ENCODE data around the gene SORBS1. TPM values are rescaled to one million over a fixed set of nuclear protein-coding genes. Genes with fewer than 3 reads are reported as not detected.

The SORBS1 gene
- total RNA-seq, 1 donor from 2014 or later = 0.77 TPM

GRCh38 chr10:95456516-95456915, 104.7 kb downstream of the SORBS1 start:
- intact Hi-C loops (cut with micrococcal nuclease) = no loop called here
- no peaks in the 10 kb centered on the region for H3K4me1 Mint-ChIP-seq
- no peaks in the 10 kb centered on the region for H3K9me3 Mint-ChIP-seq
- no peak overlapping the region for H3K27ac Mint-ChIP-seq
- DNase-seq = no peak
- peaks cover 17% of the 10 kb centered on the region for H3K27me3 Mint-ChIP-seq
- no peak overlapping the region for H3K4me3 Mint-ChIP-seq
- no peaks in the 10 kb centered on the region for H3K36me3 Mint-ChIP-seq (ENCODE audit: low read depth)

GRCh38 chr10:95454940-95455339, 106.2 kb downstream of the SORBS1 start:
- Mint-ChIP-seq H3K9me3 (no peaks in the 10 kb centered on the region), H3K27me3 (peaks cover 21% of the 10 kb centered on the region), H3K4me3 (no peak overlapping the region), H3K27ac (no peak overlapping the region), H3K36me3 (ENCODE audit: low read depth) (no peaks in the 10 kb centered on the region), H3K4me1 (no peaks in the 10 kb centered on the region)
- DNase-seq = no peak
- intact Hi-C loops (cut with micrococcal nuclease) = no loop called here

DNA sequence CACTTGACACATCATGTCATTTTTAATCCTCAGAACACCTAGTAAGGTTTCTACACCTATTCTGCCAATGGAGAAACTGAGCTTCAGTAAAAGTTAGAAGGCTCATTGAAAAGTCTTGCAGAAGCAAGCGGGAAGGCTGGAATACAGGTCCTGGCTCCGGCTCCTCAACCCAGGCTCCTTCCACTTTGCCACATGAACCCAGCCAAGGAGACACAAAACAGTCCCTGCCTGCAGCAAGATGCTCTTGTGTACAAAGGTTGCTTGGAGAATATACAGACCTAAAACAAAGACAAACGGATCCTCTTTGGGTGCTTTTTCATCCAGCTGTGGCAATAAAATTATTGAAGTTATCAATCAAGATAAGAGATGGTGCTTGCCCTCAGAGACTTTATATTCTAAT, 106.8 kb downstream of the SORBS1 start:
- Mint-ChIP-seq H3K27ac (no peak overlapping the region), H3K4me1 (no peaks in the 10 kb centered on the region), H3K9me3 (no peaks in the 10 kb centered on the region), H3K27me3 (peaks cover 21% of the 10 kb centered on the region), H3K36me3 (ENCODE audit: low read depth) (no peaks in the 10 kb centered on the region), H3K4me3 (no peak overlapping the region)
- DNase-seq = no peak
- intact Hi-C loops (cut with micrococcal nuclease) = no loop called here

DNA sequence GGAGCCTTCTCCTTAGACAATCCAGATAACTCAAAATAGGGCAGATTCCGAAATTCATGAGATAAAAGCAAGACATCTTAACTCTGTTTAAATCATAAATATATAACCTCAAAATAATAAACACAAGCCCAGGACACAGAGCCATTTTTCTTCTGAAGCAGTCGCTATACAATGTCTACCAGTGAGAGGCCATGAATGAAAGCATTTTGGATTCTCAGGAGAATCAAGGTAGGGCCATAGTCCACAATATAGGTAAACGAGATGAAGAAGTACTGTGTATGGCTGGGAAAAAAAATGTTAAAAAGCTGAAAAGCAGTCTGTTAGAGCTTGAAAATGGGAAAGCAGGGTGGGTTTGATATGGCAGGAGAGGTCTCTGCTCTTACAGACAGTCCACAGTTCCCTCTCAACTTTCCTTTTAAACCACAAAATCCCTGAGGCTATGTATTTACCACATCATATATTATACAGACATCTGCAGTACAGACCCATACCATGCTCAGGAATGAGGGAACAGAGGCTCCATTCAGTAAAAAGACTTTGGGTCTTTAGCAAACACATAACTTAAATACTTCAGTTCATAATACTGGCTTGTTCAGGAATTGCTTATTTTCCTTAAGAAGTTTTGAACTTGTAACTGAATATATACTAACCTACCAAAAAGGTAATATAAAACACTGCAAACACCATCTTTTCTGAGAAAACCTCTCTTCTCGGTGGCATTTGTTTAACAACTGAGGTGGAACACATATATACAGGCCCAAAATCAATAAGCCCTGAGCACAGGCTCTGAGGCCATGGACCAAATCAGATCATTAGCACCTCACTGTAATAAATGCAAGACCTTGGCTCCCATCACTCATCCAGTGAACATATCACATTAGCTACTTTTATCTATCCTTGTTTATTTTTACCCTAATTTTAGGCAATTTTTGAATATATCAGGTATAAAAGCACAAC, 109.3 kb downstream of the SORBS1 start:
- Mint-ChIP-seq H3K27me3 (peaks cover 11% of the 10 kb centered on the region), H3K36me3 (ENCODE audit: low read depth) (no peaks in the 10 kb centered on the region), H3K9me3 (no peaks in the 10 kb centered on the region), H3K4me1 (no peaks in the 10 kb centered on the region), H3K4me3 (no peak overlapping the region), H3K27ac (no peak overlapping the region)
- intact Hi-C loops (cut with micrococcal nuclease) = no loop called here
- no peak for DNase-seq

- H3K4me1 Mint-ChIP-seq = no peaks in the 10 kb centered on the region
- intact Hi-C loops (cut with micrococcal nuclease) = no loop called here
- H3K27me3 Mint-ChIP-seq = peaks cover 10% of the 10 kb centered on the region
- no peaks in the 10 kb centered on the region for H3K36me3 Mint-ChIP-seq (ENCODE audit: low read depth)
- H3K27ac Mint-ChIP-seq = no peak overlapping the region
- no peak for DNase-seq
- no peak overlapping the region for H3K4me3 Mint-ChIP-seq
- H3K9me3 Mint-ChIP-seq = no peaks in the 10 kb centered on the region
Observed at GRCh38 chr10:95451150-95451549, 110.0 kb downstream of the SORBS1 start.

DNA sequence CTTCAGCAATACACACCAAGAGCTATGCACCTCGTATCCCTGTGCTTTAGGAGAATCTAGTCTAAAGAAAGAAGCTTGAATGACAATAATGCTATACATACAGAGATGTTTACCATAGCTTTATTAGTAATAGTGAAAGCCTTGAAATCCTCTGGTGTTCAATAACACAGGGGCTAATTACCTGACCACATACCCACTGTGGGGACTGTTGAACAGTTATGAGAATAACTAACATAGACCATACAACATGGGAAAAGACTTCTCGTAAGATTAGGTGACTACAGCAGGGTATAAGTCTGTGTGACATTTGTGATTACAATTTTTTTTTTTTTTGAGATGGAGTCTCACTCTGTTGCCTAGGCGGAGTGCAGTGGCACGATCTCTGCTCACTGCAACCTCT, 111.0 kb downstream of the SORBS1 start:
- peaks cover 2% of the 10 kb centered on the region for H3K4me1 Mint-ChIP-seq
- intact Hi-C loops (cut with micrococcal nuclease) = no loop called here
- no peak overlapping the region for H3K4me3 Mint-ChIP-seq
- no peak for DNase-seq
- no peak overlapping the region for H3K27ac Mint-ChIP-seq
- H3K9me3 Mint-ChIP-seq = no peaks in the 10 kb centered on the region
- H3K36me3 Mint-ChIP-seq (ENCODE audit: low read depth) = no peaks in the 10 kb centered on the region
- H3K27me3 Mint-ChIP-seq = peaks cover 15% of the 10 kb centered on the region

- intact Hi-C loops (cut with micrococcal nuclease) = no loop called here
Observed at GRCh38 chr10:95447685-95448084, 113.5 kb downstream of the SORBS1 start.

DNA sequence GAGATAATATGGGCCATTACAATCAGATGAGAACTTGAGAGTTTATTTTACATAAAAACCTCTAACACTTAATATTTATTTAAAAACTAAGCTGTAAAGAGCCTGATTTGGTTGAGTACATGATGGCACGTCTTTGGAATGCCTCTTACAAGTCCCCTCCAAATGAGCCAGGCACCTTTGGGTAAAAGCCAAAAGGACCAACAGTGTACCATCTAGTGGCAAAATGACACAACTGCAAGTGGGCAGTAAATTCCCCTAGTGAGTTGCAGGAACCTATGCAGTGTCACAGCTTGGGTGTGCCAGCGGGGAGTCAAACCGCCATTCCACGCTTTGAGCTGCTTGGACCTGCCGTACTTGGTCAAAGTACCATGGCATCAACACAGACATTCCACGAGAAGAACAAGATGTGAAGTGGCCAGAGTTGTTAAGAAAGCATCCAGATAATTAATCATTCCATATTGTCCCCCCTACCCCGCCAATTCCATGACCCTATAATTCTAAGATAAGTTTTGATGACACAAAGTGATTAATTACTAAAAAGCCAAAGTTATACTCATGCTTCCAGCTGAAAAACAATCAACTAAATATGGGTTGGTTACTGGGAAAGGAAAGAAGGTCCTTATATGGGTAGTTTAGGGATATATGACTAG, 115.2 kb downstream of the SORBS1 start:
- no peaks in the 10 kb centered on the region for H3K36me3 Mint-ChIP-seq (ENCODE audit: low read depth)
- no peaks in the 10 kb centered on the region for H3K9me3 Mint-ChIP-seq
- DNase-seq = peak; percentile 78
- peaks cover 21% of the 10 kb centered on the region for H3K27me3 Mint-ChIP-seq
- peaks cover 2% of the 10 kb centered on the region for H3K4me1 Mint-ChIP-seq
- intact Hi-C loops (cut with micrococcal nuclease) = loop anchor here (1.0 kb wide), 1 partner anchor 72 kb away; no protein-coding TSS in a partner anchor
- no peak overlapping the region for H3K27ac Mint-ChIP-seq
- no peak overlapping the region for H3K4me3 Mint-ChIP-seq

More at GRCh38 chr10:95447685-95448084, 113.5 kb downstream of the SORBS1 start:
- no peak for DNase-seq
- H3K27me3 Mint-ChIP-seq = peaks cover 21% of the 10 kb centered on the region
- H3K27ac Mint-ChIP-seq = no peak overlapping the region
- no peak overlapping the region for H3K4me3 Mint-ChIP-seq
- H3K9me3 Mint-ChIP-seq = no peaks in the 10 kb centered on the region
- peaks cover 2% of the 10 kb centered on the region for H3K4me1 Mint-ChIP-seq
- no peaks in the 10 kb centered on the region for H3K36me3 Mint-ChIP-seq (ENCODE audit: low read depth)

- H3K9me3 Mint-ChIP-seq = no peaks in the 10 kb centered on the region
Observed at GRCh38 chr10:95445223-95445836, 115.8 kb downstream of the SORBS1 start.

DNA sequence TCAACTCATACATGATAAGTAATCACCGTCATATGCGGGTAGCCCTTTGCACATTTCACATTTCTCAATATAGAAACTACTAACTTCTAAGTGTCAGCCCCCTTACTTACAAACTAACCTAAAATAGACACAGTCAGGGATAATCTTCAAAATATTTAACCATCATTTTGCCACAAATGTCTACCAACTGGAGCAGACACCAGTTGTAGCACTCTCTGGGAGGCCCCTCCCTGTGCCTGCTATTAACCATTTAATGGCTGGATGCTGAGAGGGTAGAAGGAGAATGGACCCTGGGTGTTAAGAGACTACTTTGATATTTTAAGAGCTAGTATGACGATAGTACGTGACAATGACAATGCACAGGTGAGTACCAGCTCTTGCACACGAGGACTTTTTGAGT, 116.4 kb downstream of the SORBS1 start:
- H3K27ac Mint-ChIP-seq = no peak overlapping the region
- peaks cover 2% of the 10 kb centered on the region for H3K4me1 Mint-ChIP-seq
- no peak for DNase-seq
- no peaks in the 10 kb centered on the region for H3K9me3 Mint-ChIP-seq
- no peaks in the 10 kb centered on the region for H3K36me3 Mint-ChIP-seq (ENCODE audit: low read depth)
- intact Hi-C loops (cut with micrococcal nuclease) = no loop called here
- peaks cover 21% of the 10 kb centered on the region for H3K27me3 Mint-ChIP-seq
- H3K4me3 Mint-ChIP-seq = no peak overlapping the region

More at GRCh38 chr10:95445223-95445836, 115.8 kb downstream of the SORBS1 start:
- DNase-seq = no peak
- Mint-ChIP-seq H3K4me1 (peaks cover 2% of the 10 kb centered on the region), H3K27ac (no peak overlapping the region), H3K36me3 (ENCODE audit: low read depth) (no peaks in the 10 kb centered on the region), H3K27me3 (peaks cover 21% of the 10 kb centered on the region), H3K4me3 (no peak overlapping the region)
- intact Hi-C loops (cut with micrococcal nuclease) = no loop called here

DNA sequence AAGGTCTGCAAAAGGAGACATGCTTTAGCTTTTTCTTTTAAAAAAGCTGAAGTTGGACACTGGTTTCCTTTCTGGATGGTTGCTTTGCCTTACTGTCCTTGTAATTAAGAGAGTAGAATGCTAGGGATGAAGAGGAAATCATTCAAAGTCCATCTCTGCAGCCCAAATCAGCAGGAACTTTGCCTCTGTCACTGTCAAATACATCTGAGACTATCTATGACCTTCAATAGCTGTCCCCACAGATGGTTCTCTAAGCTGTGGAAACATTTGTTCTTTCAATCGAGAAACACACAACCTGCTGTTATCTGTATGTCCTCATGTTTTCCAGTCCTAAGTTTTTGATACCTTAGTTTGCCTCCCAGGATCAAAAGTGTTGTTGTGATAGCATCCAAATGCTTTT, 117.5 kb downstream of the SORBS1 start:
- H3K9me3 Mint-ChIP-seq = no peaks in the 10 kb centered on the region
- H3K36me3 Mint-ChIP-seq (ENCODE audit: low read depth) = no peaks in the 10 kb centered on the region
- peaks cover 21% of the 10 kb centered on the region for H3K27me3 Mint-ChIP-seq
- intact Hi-C loops (cut with micrococcal nuclease) = no loop called here
- no peak overlapping the region for H3K27ac Mint-ChIP-seq
- H3K4me3 Mint-ChIP-seq = no peak overlapping the region
- no peak for DNase-seq
- peaks cover 2% of the 10 kb centered on the region for H3K4me1 Mint-ChIP-seq

DNA sequence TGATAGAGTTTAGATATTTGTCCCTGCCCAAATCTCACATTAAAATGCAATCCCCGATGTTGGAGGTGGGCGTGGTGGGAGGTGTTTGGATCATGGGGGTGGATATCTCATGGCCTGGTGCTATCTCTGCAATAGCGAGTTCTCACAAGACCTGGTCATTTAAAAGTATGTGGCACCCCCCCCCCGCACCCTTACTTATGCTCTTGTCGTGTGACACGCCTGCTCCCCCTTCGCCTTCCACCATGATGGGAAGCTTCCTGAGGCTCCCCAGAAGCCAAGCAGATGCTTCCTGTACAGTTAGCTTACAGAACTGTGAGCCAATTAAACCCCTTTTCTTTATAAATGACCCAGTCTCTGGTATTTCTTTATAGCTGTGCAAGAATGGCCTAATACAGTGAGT, 118.8 kb downstream of the SORBS1 start:
- intact Hi-C loops (cut with micrococcal nuclease) = no loop called here
- H3K27me3 Mint-ChIP-seq = peaks cover 21% of the 10 kb centered on the region
- no peak overlapping the region for H3K27ac Mint-ChIP-seq
- H3K4me3 Mint-ChIP-seq = no peak overlapping the region
- no peak for DNase-seq
- H3K9me3 Mint-ChIP-seq = no peaks in the 10 kb centered on the region
- peaks cover 2% of the 10 kb centered on the region for H3K4me1 Mint-ChIP-seq
- no peaks in the 10 kb centered on the region for H3K36me3 Mint-ChIP-seq (ENCODE audit: low read depth)

- peaks cover 20% of the 10 kb centered on the region for H3K27me3 Mint-ChIP-seq
- DNase-seq = no peak
- H3K36me3 Mint-ChIP-seq (ENCODE audit: low read depth) = no peaks in the 10 kb centered on the region
- H3K4me3 Mint-ChIP-seq = no peak overlapping the region
- H3K9me3 Mint-ChIP-seq = no peaks in the 10 kb centered on the region
- H3K27ac Mint-ChIP-seq = no peak overlapping the region
- peaks cover 2% of the 10 kb centered on the region for H3K4me1 Mint-ChIP-seq
- intact Hi-C loops (cut with micrococcal nuclease) = no loop called here
Observed at GRCh38 chr10:95441547-95441923, 119.6 kb downstream of the SORBS1 start.
